Stromal cell of bone marrow (primary cell): ENCODE results near the gene ATXN1.
"Not testable (repeated sequence)": the region's sequence is repeated elsewhere in the genome, so short reads cannot be mapped to it uniquely, and the experiment has no call there.

Source experiments
- DNase-seq: peaks from one replicate; pipeline ENCODE4 v3.0.0-alpha.2; 2012; ENCODE audit warnings: low read depth

Gene ATXN1

DNA sequence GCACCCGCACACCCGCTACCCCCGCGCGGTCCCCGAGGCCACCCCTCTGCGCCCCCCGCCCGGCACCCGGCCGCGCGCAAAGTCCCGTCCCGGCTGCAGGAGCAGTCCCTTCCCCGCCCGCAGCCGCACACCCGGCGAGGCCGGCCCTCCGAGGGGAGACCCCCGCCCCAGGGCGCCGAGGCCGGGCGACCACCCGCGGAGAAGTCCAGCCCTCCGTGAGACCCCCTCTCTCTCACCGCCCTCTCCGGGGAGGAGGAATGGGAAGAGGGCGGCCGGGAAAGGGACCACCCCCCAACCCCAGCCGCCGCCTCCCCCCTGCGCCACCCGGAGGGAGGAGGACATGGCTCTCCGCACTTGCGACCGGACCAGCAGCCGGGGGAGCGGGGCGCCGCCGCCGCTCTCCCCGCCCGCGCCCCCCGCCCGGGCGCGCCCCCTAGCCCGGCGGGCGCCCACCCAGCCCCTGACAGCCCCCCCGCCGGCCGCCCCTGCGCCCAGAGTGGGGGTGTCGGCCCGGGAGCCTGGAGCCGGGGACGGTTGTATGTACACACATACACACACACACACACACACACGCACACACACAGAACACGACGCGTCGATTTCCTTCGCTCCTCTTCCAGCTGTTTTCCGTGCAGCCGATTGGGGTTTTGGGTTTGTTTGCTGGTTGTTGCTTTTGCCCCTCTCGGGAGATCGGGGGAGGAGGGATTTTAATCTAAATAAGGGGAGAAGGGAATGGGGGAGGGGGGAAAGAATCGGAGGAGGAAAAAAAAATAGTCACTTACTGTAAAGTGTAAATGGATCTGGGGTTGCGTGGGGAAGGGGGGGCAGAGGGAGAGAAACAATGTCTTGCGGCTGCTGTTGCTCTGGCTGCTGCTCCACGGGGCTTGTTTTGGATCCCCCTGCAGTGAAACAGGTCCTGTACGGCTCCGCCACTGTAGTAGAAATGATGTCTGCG lies at the start of gene ATXN1:
ATXN1 (minus strand) TSS at position 945 of the 955 bp plus-strand sequence.
- peak; percentile 43 for DNase-seq

DNA sequence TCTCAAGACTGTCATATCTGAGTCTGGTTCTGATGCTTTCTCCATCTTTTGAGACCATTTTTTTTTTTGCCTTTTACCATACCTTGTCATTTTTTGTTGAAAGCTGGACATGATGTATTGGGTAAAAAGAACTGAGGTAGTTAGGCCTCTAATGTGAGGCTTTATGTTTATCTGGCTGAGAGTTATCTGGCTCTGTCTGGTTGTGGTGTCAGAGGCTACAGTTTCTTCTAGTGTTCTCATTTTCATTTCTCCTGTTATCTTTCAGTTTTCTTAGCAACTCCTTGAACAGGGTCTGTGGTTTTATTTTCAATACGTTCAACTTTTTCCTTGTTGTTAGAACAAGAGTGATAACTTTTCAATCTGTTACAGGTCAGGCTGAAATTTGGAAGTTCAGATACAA lies 49.2 kb upstream of the ATXN1 start:
- DNase-seq: no peak

DNA sequence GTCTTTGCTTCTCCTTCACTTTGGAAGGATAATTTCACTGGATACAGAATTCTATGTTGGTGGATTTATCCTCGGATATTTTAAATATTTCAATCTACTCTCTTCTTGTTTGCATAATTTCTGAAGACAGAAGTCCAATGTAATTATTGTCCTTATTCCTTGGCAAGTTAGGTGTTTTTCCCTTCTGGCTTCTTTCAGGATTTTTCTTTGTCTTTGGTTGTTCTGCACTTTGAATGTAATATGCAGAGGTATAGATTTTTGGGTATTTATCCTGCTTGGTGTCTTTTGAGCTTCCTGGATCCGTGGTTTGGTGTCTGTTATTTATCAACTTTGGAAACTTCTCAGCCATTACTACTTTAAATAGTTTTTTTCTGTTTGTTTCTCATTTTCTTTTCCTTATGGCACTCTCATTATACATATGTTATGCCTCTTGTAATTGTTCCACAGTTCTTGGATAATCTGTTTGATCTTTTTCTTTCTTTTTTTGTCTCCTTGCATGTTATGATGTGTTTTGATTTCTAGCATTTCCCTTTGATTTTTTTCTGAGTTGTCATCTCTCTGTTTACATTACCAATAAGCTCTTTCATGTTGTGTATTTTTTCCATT lies 48.6 kb upstream of the ATXN1 start:
- no peak for DNase-seq

DNA sequence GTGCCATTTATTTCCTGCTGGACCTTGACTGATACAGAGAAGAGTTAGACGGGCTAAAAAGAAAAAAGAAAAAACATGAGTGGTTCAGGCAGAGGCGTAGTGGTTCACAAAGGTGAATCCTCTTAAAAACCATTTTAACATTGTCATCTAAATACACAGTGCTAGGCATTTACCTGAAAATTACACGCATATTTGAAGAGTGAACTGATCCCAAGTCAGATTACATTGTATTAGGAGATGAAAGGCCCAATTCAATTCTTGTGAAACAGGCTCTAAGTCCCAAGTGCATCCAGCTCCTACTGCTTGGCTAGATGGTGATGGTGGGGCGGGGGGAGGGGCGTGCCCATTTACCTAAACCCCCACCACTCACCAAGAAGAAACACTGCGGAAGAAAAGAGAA lies 46.7 kb upstream of the ATXN1 start:
- no peak for DNase-seq

DNA sequence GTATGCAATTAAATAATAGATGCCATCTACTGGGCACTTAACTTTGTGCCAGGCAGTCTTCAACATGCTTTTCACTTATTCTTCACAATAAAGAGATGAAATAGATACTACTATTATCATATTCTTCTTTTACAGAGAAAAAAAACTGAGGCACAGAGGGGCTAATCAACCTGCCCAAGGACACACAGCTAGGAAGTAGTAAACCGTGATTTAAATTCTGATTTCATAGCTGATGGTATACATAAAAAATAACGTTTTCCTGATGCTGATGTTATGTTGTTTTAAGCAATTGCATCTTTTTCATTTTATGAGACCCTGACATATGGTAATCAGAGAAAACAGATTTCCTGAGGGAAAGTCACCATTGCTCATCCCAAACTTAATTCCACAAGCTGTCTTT lies 45.1 kb upstream of the ATXN1 start:
- DNase-seq: no peak

DNA sequence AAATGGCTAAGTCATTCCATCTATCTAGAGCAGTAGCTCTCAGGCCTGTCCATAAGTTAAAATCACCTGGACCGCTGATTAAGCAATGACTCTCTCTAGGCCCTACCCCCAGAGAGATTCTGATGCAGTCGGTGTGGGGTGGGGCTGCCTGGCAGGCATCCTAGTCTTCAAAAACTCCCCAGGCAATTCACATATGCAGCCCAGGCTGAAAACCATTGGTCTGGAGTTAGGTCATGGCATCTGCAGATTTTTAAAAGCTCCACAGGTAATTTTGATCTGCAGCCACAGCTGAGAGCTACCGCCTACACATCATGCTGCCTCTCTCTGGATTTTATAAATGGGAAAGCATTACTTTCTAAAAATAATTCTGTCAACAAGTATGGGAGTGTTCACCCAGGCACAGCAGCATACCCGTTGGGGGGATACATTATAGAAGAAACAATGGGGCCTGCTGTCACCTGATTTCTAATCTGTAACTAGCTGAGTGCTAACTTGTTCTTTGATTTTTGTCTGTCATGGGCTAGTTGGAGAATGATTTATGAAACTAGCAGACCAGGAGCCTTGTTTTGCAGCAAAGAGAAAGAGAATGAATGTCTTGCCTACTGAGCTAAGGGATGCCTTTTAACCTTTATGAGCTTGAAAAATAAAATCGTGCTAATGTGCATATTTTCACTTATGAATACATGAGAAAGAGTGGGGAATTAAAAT lies 44.1 kb upstream of the ATXN1 start:
- no peak for DNase-seq

DNA sequence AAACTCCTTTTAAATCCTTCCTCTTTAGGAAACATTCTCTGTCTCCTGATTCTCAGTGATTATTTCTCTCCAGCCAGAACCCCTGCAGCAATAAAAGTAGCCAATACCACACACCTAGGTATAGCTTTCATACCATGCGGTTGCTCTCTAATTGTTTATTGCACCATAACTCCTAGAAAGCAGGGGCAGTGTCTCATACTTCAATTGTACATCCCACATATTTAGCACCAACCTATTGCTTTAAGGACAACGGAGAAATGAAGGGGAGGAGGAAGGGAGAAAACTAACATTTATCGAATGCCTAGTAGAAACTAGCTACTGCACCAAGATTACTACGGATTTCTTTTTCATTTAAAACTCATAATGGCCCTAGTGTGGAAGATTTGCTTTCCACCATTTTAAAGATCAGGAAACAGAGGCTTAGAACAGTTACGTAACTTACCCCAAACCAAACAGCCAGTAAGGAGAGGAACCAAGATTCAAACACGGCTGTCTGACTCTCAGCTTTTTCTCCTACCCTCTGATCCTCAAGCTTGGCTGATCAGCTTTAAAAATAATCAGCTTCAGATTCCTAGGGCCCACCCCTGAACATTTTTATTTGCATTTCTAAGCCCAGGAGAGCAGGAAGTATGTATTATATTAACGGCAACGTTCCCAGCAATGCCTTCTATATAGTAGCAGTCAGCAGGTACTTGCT lies 43.4 kb upstream of the ATXN1 start:
- no peak for DNase-seq

DNA sequence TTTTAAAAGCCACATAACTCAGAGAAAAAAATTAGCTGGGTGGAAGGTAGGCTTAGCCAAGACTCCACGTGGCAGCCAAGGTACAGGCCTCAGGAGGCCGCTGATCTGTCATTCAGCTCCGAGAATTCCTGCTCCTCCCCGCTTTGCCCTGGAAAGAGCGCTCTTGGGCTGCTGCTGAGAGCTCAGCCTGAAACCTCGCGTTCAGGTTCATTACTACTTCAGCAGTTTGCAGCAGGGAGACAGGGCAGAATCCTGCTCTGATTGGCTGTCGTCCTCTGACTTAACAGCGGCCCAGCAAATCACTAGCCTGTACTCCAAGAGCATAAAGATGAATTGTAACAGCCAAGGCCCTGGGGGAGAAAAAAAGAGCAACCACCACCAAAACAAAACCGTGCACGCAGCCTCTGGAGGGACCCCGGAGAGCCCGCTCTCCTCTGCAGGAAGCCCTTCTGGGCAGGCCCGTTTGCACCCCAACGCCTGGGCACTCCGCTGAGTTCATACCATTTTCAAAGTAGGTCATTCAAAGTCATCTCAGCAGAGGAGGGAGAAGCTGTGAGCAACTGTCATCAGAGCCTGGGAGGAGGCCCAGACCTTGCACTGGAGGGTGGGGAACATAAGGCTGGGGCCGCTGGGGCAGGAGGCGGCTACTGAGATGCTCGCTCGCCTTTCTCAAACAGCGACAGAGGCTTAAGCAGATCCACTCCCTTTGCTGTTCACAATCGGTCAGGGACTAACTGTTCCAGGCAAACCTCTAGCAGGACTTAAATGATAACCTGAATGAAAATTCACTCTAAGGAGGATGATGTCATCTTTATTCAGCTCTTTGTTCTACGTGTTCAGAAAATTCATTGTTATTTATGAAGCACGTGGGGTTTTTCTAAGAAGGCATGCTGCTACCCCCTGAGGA lies 42.3 kb upstream of the ATXN1 start:
- no peak for DNase-seq

DNA sequence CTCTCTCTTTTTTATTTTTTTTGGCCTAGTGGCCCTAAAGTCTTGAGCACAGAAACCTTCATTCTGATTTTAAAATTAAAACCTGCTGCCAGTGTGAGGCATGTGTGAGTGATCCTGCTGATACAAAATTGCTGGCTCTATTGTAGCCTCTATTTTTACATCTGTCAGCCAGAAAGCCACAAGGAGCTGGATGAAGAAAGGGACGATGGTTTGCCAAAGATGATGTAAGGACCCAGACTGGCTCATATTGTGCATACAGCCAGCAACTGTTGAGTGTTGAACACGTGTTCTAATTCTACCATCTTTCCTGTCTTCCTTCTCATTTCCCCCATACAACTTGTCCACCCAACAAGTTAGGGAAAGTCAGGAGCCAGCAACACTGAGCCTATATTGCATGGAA lies 40.8 kb upstream of the ATXN1 start:
- peak; percentile 86 for DNase-seq

DNA sequence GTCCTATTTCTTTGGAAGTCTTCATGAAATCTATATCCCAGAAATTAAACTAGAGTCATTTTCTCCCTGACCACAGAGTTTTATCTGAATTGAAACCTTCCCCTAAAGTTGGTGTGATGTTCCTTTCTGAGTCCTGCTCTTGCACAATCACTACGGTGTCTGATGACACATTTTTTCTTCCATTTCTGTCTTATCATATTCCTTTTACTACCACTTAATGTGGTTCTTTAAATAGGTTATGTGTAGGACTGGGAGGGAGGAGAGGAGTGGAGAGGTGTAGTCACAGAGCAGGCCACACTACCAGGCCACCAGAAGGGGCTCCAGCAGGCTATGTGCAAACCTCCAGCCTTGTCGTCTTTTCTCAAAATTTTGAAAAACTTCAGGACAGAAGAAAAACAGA lies 39.7 kb upstream of the ATXN1 start:
- DNase-seq: no peak

DNA sequence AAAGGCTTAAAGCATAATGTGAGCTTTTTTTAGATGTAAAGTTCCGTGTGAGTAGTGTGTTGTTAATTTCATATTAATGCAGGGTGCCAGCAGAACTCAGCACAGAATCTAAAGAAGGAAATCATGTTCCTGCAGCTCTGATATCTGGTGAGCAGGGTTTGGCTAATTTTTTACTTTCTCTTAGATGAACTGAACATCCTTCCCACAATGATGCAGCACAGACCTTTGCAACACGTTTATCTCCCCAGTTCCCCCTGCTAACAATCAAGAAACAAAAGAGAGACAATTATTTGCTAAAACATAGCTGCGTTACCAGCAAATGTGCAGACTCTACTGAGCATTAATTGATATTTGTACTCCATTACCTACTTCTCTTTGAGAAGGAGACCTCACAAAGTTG lies 39.1 kb upstream of the ATXN1 start:
- no peak for DNase-seq

DNA sequence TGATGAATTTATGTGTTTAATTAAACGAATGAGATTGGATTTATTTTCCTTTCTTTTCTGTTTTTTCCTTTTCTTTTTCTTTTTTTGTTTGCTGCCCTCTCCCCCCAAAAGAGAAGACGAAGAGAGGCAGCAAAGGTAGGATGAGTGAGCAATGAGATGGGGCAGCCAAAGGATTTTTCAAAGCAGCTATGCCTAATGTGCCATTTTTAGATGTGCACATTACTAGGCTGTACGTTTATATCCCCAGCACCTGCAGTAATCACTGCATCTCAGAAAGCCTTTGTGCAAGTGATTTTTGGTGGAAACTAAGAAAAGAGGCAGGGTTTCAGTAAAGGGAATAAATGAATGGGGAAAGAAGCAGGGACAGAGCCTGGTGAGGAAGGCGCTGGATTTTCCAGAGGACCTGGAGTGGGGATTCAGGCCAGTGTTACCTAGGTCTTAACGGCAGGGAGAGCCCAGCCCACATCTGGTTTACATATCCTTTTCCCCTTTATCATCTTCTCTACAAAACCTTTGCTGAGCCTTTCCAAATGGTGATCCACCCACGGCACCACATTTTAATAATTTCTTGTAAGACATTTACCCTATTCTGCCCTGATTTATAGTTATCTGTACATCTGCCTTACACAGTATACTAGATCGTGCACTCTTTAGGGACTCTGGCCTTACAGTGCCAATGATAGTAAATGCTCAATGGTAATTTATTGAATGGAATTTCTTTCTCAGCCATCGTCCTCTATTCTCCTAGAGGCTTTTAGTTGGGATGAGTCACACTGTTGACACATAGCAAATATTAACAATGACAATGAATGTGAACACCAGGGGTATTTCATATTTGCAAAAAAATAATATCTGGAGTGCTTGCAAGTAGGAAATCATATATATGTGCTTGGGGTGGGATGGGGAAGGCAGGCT lies 38.3 kb upstream of the ATXN1 start:
- no peak for DNase-seq

DNA sequence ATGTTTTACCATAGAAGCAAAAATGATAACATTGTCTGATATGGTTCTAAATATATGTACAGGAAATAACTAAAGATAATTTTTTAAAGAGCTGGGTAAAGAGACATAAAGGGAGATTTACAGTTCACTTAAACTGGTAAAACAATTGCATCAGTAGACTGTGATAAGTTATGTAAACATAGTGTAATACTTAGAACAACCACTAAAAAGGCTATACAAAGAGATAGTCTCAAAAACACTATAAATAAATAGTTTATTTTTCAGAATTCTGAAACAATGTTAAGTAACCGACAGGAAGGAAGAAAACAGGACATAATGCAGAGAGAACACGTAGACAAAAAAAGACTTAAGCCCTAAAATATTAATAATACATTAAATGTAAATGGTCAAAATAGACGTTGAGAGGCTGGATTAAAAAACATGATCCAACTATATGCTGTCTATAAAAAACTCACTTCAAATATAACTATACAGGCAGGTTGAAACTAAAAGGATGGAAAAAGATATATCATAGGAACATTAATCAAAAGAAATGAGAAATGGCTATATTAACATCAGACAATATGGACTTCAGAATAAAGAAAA lies 32.7 kb upstream of the ATXN1 start:
- DNase-seq: no peak

DNA sequence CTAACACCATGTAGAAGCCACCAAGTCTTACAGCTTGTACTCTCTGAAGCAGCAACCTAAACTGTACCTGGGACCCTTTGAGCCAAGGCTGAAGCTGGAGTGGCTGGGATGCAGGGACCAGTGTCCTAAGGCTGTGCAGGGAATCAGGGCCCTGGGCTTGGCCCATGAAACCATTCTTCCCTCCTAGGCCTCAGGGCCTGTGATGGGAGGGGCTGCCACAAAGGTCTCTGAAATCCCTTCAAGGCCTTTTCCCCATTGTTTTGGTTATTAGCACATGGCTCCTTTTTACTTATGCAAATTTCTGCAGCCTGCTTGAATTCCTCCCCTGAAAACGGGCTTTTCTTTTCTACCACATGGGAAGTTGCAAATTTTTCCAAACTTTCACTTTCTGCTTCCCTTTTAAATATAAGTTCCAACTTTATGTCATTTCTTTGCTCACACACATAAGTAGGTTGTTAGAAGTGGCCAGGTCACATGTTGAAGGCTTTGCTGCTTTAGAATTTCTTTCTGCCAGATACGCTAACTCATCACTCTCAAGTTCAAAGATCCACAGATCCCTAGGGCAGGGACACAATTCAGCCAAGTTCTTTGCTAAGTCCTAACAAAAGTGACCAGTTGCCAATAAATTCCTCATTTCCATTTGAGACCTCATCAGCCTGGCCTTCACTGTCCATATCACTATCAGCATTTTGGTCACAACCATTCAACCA lies 28.2 kb upstream of the ATXN1 start:
- no peak for DNase-seq

DNA sequence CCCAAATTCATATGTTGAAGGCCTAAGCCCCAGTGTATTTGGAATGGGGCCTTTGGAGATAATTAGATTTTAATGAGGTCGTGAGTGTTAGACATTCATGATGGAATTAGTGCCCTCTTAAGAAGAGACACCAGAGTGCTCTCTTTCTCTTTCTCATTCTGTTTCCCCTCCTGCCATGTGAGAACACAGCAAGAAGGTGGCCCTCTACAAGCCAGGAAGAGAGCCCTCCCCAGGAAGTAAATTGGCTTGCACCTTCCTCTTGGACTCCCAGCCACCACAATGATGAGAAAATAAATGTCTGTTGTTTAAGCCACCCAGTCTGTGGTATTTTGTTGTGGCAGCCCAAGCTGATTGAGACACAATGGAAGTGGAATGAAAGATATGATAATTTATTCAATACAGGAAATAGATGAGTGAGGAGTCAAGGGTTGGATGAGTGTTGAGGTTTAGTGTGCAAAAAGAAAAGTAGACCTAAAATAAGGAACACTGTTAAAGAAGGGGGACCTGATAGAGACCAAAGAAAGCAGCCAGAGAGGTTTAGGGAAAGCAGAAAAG lies 25.9 kb upstream of the ATXN1 start:
- no peak for DNase-seq

DNA sequence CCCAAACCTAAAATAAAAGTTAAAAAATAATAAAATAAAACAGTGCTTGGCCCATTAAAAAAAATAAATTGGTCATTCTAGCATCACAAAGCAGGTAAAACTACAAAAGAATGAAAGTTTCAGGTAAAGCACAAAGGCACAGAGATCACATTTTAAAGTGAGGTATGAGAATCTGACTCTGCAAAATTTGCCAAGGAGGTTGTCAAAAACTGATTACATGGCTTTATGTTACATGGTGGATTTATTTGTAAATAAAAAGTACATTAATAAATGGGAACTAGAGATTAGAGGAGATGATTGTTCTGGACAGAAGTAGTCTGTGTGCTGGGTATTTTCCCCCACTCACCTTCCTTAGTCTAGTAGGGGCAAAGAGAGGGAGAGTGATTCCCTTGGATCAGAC lies 24.2 kb upstream of the ATXN1 start:
- DNase-seq: no peak

DNA sequence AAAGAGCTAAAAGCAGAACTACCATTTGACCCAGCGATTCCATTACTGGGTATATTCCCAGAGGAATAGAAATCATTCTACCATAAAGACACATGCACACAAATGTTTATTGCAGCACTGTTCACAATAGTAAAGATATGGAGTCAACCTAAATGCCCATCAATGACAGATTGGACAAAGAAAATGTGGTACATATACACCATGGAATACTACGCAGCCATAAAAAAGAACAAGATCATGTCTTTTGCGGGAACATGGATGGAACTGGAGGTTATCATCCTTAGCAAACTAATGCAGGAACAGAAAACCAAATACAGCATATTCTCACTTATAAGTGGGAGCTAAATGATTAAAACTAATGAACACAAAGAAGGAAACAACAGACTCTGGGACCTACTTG lies 23.7 kb upstream of the ATXN1 start:
- not testable (repeated sequence) for DNase-seq

DNA sequence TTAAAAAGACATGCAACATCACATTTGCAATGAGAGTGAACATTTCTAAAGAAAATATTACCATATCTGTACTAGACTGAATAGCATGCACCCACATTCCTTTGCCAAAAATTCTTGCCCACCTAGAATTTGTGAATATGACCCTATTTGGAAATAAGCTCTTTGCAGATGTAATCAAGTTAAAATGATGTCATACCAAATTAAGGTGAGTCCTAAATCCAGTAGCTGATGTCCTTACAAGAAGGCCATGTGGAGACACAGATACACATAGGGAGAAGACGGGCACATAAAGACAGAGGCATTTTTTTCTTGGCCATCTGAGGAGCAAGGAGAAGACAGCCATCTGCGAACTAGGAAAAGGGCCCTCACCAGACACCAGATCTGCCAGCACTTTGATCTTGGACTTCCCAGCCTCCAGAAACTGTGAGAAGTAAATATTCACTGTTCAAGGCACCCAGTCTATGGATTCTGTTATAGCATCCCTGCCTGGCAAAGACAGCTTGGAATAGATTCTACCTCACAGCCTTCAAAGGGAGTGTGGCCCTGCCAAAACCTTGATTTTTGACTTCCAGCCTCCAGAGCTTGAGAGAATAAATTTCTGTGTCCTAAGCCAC lies 22.8 kb upstream of the ATXN1 start:
- DNase-seq: no peak
